Measurements from ENCODE around the gene KIF3C.
A peak's percentile ranks its signal among the peaks of the same experiment; 100 is the strongest.
"Not testable (repeated sequence)": the region's sequence is repeated elsewhere in the genome, so short reads cannot be mapped to it uniquely, and the experiment has no call there.

The KIF3C gene

GRCh38 chr2:26008851-26009566 lies 26.7 kb upstream of the KIF3C start:
- H3K27ac Mint-ChIP-seq: no peak overlapping the region
- no peak overlapping the region for H3K4me3 Mint-ChIP-seq
- no peaks in the 10 kb centered on the region for H3K9me3 Mint-ChIP-seq

GRCh38 chr2:26008095-26008494 lies 25.8 kb upstream of the KIF3C start:
- H3K4me1 Mint-ChIP-seq: no peaks in the 10 kb centered on the region
- no peaks in the 10 kb centered on the region for H3K36me3 Mint-ChIP-seq
- H3K27ac Mint-ChIP-seq: no peak overlapping the region
- DNase-seq (ENCODE audit: low spot score in 2 of 2): no peak
- no peak for ATAC-seq
- H3K9me3 Mint-ChIP-seq: no peaks in the 10 kb centered on the region
- no peak overlapping the region for H3K4me3 Mint-ChIP-seq

More at GRCh38 chr2:26008851-26009566, 26.7 kb upstream of the KIF3C start:
- ATAC-seq (no peak), DNase-seq (ENCODE audit: low spot score in 2 of 2) (no peak)
- Mint-ChIP-seq H3K36me3 (no peaks in the 10 kb centered on the region), H3K4me1 (no peaks in the 10 kb centered on the region)

- Mint-ChIP-seq H3K4me1 (peaks cover 8% of the 10 kb centered on the region), H3K9me3 (no peaks in the 10 kb centered on the region), H3K27ac (no peak overlapping the region), H3K4me3 (no peak overlapping the region), H3K36me3 (no peaks in the 10 kb centered on the region)
- no peak for ATAC-seq
- DNase-seq (ENCODE audit: low spot score in 2 of 2): no peak
Observed at GRCh38 chr2:26002632-26003310, 20.5 kb upstream of the KIF3C start.

GRCh38 chr2:26001743-26002351 lies 19.6 kb upstream of the KIF3C start:
- Mint-ChIP-seq H3K36me3 (no peaks in the 10 kb centered on the region), H3K9me3 (no peaks in the 10 kb centered on the region), H3K27ac (peak overlapping the region; percentile 27), H3K4me1 (peaks cover 8% of the 10 kb centered on the region), H3K4me3 (no peak overlapping the region)
- no peak for DNase-seq (ENCODE audit: low spot score in 2 of 2)
- no peak for ATAC-seq

- Mint-ChIP-seq H3K4me1 (peaks cover 8% of the 10 kb centered on the region), H3K9me3 (no peaks in the 10 kb centered on the region)
- ATAC-seq: peak; percentile 40
Observed at GRCh38 chr2:26000561-26001082, 18.3 kb upstream of the KIF3C start.

GRCh38 chr2:25999406-25999805 lies 17.1 kb upstream of the KIF3C start:
- H3K9me3 Mint-ChIP-seq; ATAC-seq; H3K4me3 Mint-ChIP-seq; DNase-seq (ENCODE audit: low spot score in 2 of 2); H3K36me3 Mint-ChIP-seq; H3K4me1 Mint-ChIP-seq; H3K27ac Mint-ChIP-seq: not testable (repeated sequence)

More at GRCh38 chr2:26000561-26001082, 18.3 kb upstream of the KIF3C start:
- Mint-ChIP-seq H3K36me3 (no peaks in the 10 kb centered on the region), H3K4me3 (no peak overlapping the region), H3K27ac (no peak overlapping the region)
- no peak for DNase-seq (ENCODE audit: low spot score in 2 of 2)

- not testable (repeated sequence) for H3K9me3 Mint-ChIP-seq; H3K36me3 Mint-ChIP-seq; DNase-seq (ENCODE audit: low spot score in 2 of 2); ATAC-seq; H3K4me3 Mint-ChIP-seq; H3K27ac Mint-ChIP-seq; H3K4me1 Mint-ChIP-seq
Observed at GRCh38 chr2:25998816-25999383, 16.6 kb upstream of the KIF3C start.

- H3K4me3 Mint-ChIP-seq: no peak overlapping the region
- H3K36me3 Mint-ChIP-seq: no peaks in the 10 kb centered on the region
- ATAC-seq (no peak), DNase-seq (ENCODE audit: low spot score in 2 of 2) (no peak)
- H3K27ac Mint-ChIP-seq: no peak overlapping the region
- no peaks in the 10 kb centered on the region for H3K9me3 Mint-ChIP-seq
- peaks cover 8% of the 10 kb centered on the region for H3K4me1 Mint-ChIP-seq
Observed at GRCh38 chr2:25996844-25997243, 14.5 kb upstream of the KIF3C start.

GRCh38 chr2:25994509-25994908 lies 12.2 kb upstream of the KIF3C start:
- Mint-ChIP-seq H3K4me1 (peaks cover 6% of the 10 kb centered on the region), H3K36me3 (no peaks in the 10 kb centered on the region), H3K4me3 (no peak overlapping the region), H3K9me3 (no peaks in the 10 kb centered on the region), H3K27ac (no peak overlapping the region)
- DNase-seq (ENCODE audit: low spot score in 2 of 2): no peak
- ATAC-seq: no peak

GRCh38 chr2:25993049-25993448 lies 10.8 kb upstream of the KIF3C start:
- no peak overlapping the region for H3K27ac Mint-ChIP-seq
- no peak for ATAC-seq
- DNase-seq (ENCODE audit: low spot score in 2 of 2): no peak
- no peaks in the 10 kb centered on the region for H3K9me3 Mint-ChIP-seq
- H3K36me3 Mint-ChIP-seq: no peaks in the 10 kb centered on the region
- H3K4me3 Mint-ChIP-seq: no peak overlapping the region
- H3K4me1 Mint-ChIP-seq: no peaks in the 10 kb centered on the region

- H3K9me3 Mint-ChIP-seq: no peaks in the 10 kb centered on the region
- H3K4me3 Mint-ChIP-seq: no peak overlapping the region
- no peak for DNase-seq (ENCODE audit: low spot score in 2 of 2)
- ATAC-seq: no peak
- H3K36me3 Mint-ChIP-seq: no peaks in the 10 kb centered on the region
- no peak overlapping the region for H3K27ac Mint-ChIP-seq
- no peaks in the 10 kb centered on the region for H3K4me1 Mint-ChIP-seq
Observed at GRCh38 chr2:25992556-25992955, 10.3 kb upstream of the KIF3C start.

- DNase-seq (ENCODE audit: low spot score in 2 of 2): no peak
- Mint-ChIP-seq H3K4me3 (no peak overlapping the region), H3K27ac (no peak overlapping the region), H3K36me3 (no peaks in the 10 kb centered on the region), H3K4me1 (no peaks in the 10 kb centered on the region), H3K9me3 (no peaks in the 10 kb centered on the region)
- ATAC-seq: no peak
Observed at GRCh38 chr2:25991965-25992364, 9.7 kb upstream of the KIF3C start.

- DNase-seq (ENCODE audit: low spot score in 2 of 2) (no peak), ATAC-seq (no peak)
- Mint-ChIP-seq H3K27ac (no peak overlapping the region), H3K4me3 (no peak overlapping the region), H3K36me3 (no peaks in the 10 kb centered on the region), H3K4me1 (no peaks in the 10 kb centered on the region), H3K9me3 (no peaks in the 10 kb centered on the region)
Observed at GRCh38 chr2:25989154-25989553, 6.9 kb upstream of the KIF3C start.

GRCh38 chr2:25988134-25988533 lies 5.8 kb upstream of the KIF3C start:
- no peak overlapping the region for H3K4me3 Mint-ChIP-seq
- no peak for ATAC-seq

GRCh38 chr2:25983735-25984134 lies 1.4 kb upstream of the KIF3C start:
- peak overlapping the region; percentile 85 for H3K4me3 Mint-ChIP-seq
- no peaks in the 10 kb centered on the region for H3K9me3 Mint-ChIP-seq
- no peak for DNase-seq (ENCODE audit: low spot score in 2 of 2)
- H3K27ac Mint-ChIP-seq: no peak overlapping the region
- no peak for ATAC-seq
- H3K36me3 Mint-ChIP-seq: no peaks in the 10 kb centered on the region
- H3K4me1 Mint-ChIP-seq: peaks cover 18% of the 10 kb centered on the region

More at GRCh38 chr2:25988134-25988533, 5.8 kb upstream of the KIF3C start:
- H3K4me1 Mint-ChIP-seq: peaks cover 3% of the 10 kb centered on the region
- no peak overlapping the region for H3K27ac Mint-ChIP-seq
- no peak for DNase-seq (ENCODE audit: low spot score in 2 of 2)
- no peaks in the 10 kb centered on the region for H3K9me3 Mint-ChIP-seq
- no peaks in the 10 kb centered on the region for H3K36me3 Mint-ChIP-seq

Data from stimulated activated effector memory CD8-positive, alpha-beta T cell treated with anti-CD3 and anti-CD28 coated beads, Interleukin-12 subunit alpha, Interleukin-12 subunit beta, amount 100 ng/mL, for 72 hours (primary cell).